HG03432 (cell line): ENCODE results near the gene CXCR6.
"Not testable (repeated sequence)": the region's sequence is repeated elsewhere in the genome, so short reads cannot be mapped to it uniquely, and the experiment has no call there.

Experiments used
- ATAC-seq: cut with Tn5 transposase; IDR thresholded peaks from one replicate; pipeline ENCODE4 v1.9.1; 2021; ENCODE audit warnings: mild to moderate bottlenecking, moderate library complexity; ENCODE audit not compliant: unreplicated experiment

The CXCR6 gene

GRCh38 chr3:45985532-45986302 lies 42.5 kb downstream of the CXCR6 start:
- no peak for ATAC-seq

DNA sequence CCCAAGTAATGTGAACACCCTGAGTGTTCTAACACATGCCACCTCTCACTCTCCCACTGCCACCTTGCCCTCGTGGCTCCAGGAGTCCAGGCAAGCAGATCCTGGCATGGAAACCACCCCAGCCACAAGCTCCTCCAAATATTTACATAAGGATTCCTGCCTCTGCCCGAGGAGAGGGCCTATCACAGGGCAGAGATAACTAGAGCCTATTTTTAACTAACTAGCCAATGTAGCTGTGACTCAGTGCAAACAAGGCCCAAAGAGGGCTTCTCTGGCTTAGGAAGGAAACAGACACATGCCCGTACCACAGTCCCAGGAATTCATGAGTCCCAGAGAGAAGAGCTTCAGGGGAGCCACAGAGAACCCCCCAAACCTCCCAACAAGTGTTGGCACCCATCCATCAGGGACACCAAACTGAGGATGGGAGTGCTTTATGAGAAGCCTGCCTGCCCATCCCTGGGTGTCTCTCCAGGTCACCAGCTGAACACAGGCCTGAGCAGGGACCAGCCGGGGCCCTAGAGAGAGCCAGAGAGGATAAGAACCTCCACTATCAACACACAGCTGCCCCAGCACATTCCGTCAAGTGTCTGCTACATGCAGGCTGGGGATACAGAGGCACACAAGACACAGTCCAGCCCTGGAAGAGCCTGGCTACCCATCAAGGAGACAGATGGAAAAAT lies 43.2 kb downstream of the CXCR6 start:
- ATAC-seq: no peak

DNA sequence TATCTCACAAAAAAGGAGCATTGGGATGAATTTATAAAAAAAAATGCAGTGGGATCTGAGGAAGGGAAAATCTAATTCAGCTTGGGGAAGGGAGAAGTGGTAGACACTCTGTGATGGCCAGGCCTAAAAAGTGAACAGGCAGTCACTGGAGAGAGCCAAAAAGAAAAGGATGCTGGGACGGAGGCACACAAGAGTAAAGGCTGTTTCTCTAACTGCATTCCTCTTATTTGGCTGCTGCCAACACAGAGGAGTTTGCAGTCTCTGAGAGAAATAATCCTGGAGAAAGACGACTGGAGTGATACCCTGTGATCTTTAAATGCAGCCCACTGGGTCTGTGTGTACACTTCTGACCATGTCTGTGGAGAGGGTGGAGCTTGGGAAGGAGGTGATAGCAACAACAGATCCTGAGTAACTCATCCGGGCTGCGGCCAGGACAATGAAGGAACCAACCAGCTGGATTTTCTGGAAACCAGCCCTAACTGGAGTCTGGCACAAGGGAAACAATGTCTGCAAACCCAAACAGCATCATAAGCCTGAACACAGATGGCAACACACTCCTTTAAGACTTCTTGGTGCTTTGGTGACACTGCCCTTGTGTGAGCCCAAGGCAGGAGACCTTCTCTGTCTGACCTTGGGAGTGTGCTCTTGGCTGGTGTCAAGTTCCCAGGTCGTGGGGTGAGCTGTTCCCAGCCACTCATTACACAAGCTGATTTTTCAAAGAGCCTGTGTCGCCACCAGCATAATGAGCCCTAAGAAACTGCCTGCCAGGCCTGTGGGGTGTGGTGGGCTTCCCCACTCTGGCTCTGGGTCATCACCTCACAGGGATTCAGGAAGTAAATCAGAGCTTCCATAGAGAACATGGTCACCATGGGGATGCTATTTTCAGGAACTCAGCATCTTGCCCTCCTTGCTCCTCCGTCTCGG lies 44.4 kb downstream of the CXCR6 start:
- no peak for ATAC-seq

GRCh38 chr3:45988362-45988761 lies 45.1 kb downstream of the CXCR6 start:
- ATAC-seq: no peak

- no peak for ATAC-seq
Observed at GRCh38 chr3:45988804-45989203, 45.5 kb downstream of the CXCR6 start.

- no peak for ATAC-seq
Observed at GRCh38 chr3:45990181-45990580, 46.9 kb downstream of the CXCR6 start.

- no peak for ATAC-seq
Observed at GRCh38 chr3:45991341-45991740, 48.1 kb downstream of the CXCR6 start.

- ATAC-seq: no peak
Observed at GRCh38 chr3:45992133-45992729, 49.0 kb downstream of the CXCR6 start.

- ATAC-seq: no peak
Observed at GRCh38 chr3:45992821-45993221, 49.6 kb downstream of the CXCR6 start.

DNA sequence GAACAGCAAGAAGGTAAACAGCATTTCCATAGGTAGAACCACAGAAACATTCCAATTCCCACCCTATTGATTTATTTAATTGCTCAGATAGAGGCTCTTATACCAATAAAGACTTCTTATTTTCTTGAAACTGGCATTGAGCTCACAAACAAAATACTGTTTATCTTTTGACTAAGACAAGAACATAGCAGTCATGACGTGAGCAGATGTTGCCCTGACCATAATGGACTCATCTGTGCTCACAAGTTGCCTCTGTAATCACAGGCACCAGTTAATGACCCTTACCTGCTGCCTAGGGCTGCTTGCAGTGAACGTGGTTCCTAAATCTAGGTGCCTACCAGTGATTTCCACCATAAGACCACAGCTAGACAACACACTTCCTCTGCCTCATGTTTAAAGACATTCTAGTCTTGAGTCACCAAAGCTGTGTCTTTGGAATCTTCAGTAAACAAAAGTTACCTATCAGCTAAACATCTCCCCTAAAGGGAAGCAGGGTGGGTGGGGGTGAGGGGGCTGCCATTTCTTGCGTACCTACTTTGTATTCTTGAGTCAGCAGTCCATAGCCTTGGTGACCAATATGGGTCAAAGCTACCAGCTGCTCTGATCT lies 50.3 kb downstream of the CXCR6 start:
- no peak for ATAC-seq

- ATAC-seq: peak; percentile 19
Observed at GRCh38 chr3:45994419-45995235, 51.4 kb downstream of the CXCR6 start.

DNA sequence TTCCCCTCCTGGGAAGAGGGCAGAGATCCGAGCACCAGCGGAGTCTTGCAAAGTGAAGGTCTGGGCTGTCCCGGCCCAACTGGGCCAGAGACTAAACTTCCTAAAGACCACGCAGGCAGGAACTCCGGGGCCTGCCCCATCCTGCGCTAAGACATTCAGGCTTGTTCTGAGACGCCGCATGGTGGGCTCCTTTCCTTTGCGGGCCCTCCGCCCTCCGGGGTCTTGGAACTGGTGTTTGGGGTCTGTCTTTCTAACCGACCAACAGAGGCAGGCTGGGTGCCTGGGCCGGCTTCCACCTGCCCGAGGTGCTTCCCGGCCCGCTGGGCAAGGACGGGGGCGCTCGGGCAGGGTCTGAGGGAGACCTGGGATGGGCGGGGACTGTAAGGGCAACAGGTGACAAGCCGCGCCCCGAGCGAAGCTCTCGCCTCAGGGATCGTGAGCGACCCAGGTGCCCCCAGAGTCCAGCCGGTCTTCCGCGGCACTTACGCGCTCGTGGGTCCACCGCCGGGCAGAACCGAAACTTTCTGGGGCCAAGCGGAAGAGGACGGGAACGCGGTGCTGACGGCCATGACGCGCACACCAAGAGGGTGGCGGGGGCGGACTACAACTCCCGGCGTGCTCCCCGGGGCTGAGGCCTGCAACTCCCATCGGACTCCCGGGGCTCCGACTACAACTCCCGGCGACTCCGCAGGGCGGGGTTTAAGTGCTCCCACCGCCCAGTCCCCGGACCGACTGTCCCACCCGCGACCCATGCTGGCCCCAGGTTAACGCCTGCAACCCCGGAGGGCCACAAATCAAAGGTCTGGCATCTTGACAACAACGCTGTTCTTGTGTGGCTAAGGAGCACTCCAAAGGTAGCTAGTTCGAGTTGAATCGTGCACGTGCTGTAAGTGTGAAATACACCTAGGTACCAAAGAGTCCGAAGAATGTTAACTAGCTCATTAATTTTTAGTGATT lies 52.2 kb downstream of the CXCR6 start, which contains the start of gene FYCO1:
Gene FYCO1 (minus strand): TSS at position 589 of the 957 bp plus-strand sequence. CDS start 10,914 bp downstream, outside the sequence.
- ATAC-seq: peak; percentile 91

DNA sequence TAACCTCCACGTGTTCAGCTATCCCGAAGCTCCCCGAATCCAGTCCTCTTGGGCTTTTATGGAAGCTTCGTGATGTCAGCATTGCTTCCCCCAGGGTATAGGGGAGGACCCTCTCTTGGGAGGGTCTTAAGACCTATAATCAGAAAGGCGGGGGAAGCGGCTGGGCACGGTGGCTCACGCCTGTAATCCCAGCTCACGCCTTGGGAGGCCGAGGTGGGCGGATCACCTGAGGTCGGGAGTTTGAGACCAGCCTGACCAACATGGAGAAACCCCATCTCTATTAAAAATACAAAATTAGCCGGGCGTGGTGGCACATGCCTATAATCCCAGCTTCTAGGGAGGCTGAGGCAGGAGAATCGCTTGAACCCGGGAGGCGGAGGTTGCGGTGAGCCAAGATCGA lies 54.2 kb downstream of the CXCR6 start:
- ATAC-seq: not testable (repeated sequence)

- no peak for ATAC-seq
Observed at GRCh38 chr3:45997942-45998341, 54.7 kb downstream of the CXCR6 start.
